Epithelial cell of prostate (primary cell): ENCODE measurements around the gene LRRC70.
"Not testable (repeated sequence)": the region's sequence is repeated elsewhere in the genome, so short reads cannot be mapped to it uniquely, and the experiment has no call there.

Source experiments
- DNase-seq: peaks from one replicate; pipeline ENCODE4 v3.0.0-alpha.2; 2011; ENCODE audit warnings: low read depth, low spot score
- H3K27ac ChIP-seq: fragments of 450-650 bp; 2 replicates; pipeline ENCODE4 v1.5.1; 2017; ENCODE audit warnings: mild to moderate bottlenecking

Gene LRRC70

GRCh38 chr5:62600560-62601252, 22.1 kb downstream of the LRRC70 start:
- peak; percentile 24 for DNase-seq

GRCh38 chr5:62603934-62604333, 25.3 kb downstream of the LRRC70 start:
- no peak overlapping the region for H3K27ac ChIP-seq
- DNase-seq, result no peak

More at GRCh38 chr5:62600560-62601252, 22.1 kb downstream of the LRRC70 start:
- H3K27ac ChIP-seq, result no peak overlapping the region

GRCh38 chr5:62605638-62606037, 27.0 kb downstream of the LRRC70 start:
- no peak overlapping the region for H3K27ac ChIP-seq
- no peak for DNase-seq

- H3K27ac ChIP-seq, result no peak overlapping the region
- DNase-seq, result no peak
Measured at GRCh38 chr5:62606878-62607277, 28.3 kb downstream of the LRRC70 start.

GRCh38 chr5:62607615-62608014, 29.0 kb downstream of the LRRC70 start:
- DNase-seq, result no peak
- H3K27ac ChIP-seq, result no peak overlapping the region

- H3K27ac ChIP-seq, result no peak overlapping the region
- DNase-seq, result no peak
Measured at GRCh38 chr5:62608529-62609511, 30.2 kb downstream of the LRRC70 start.

- no peak overlapping the region for H3K27ac ChIP-seq
- DNase-seq, result no peak
Measured at GRCh38 chr5:62614355-62614754, 35.7 kb downstream of the LRRC70 start.

GRCh38 chr5:62616615-62617277, 38.1 kb downstream of the LRRC70 start:
- H3K27ac ChIP-seq, result no peak overlapping the region
- no peak for DNase-seq

GRCh38 chr5:62617943-62618342, 39.3 kb downstream of the LRRC70 start:
- DNase-seq, result no peak
- H3K27ac ChIP-seq, result no peak overlapping the region

- no peak overlapping the region for H3K27ac ChIP-seq
- no peak for DNase-seq
Measured at GRCh38 chr5:62620761-62621160, 42.1 kb downstream of the LRRC70 start.

GRCh38 chr5:62621280-62621679, 42.7 kb downstream of the LRRC70 start:
- no peak overlapping the region for H3K27ac ChIP-seq
- no peak for DNase-seq

GRCh38 chr5:62623271-62623670, 44.7 kb downstream of the LRRC70 start:
- no peak for DNase-seq
- H3K27ac ChIP-seq, result no peak overlapping the region

- H3K27ac ChIP-seq, DNase-seq: not testable (repeated sequence)
Measured at GRCh38 chr5:62624436-62624835, 45.8 kb downstream of the LRRC70 start.

- no peak for DNase-seq
- H3K27ac ChIP-seq, result no peak overlapping the region
Measured at GRCh38 chr5:62626534-62626933, 47.9 kb downstream of the LRRC70 start.

- H3K27ac ChIP-seq, result no peak overlapping the region
- no peak for DNase-seq
Measured at GRCh38 chr5:62627121-62627520, 48.5 kb downstream of the LRRC70 start.

- no peak for DNase-seq
- no peak overlapping the region for H3K27ac ChIP-seq
Measured at GRCh38 chr5:62627901-62628300, 49.3 kb downstream of the LRRC70 start.
